NT2/D1 (cell line): Measurements from ENCODE around the gene CDA.

Experiments used
- DNase-seq: peaks from one replicate; pipeline ENCODE4 v3.0.0-alpha.2; 2011; ENCODE audit warnings: low read depth, low spot score
- H3K27me3 ChIP-seq: 2 replicates; pipeline ENCODE4 v1.6.0; 2011; ENCODE audit warnings: mild to moderate bottlenecking; ENCODE audit not compliant: insufficient read length, insufficient read depth
- H3K36me3 ChIP-seq: 2 replicates; pipeline ENCODE4 v1.6.1; 2011; ENCODE audit warnings: mild to moderate bottlenecking, low read length, mixed read lengths; ENCODE audit not compliant: insufficient read depth, insufficient read length
- H3K4me1 ChIP-seq: 2 replicates; pipeline ENCODE4 v1.5.1; 2011; ENCODE audit not compliant: insufficient read depth, insufficient read length
- H3K4me3 ChIP-seq: 2 replicates; pipeline ENCODE4 v1.5.1; 2011; ENCODE audit warnings: low read depth; ENCODE audit not compliant: insufficient read length
- H3K9ac ChIP-seq: 2 replicates; pipeline ENCODE4 v1.6.0; 2011; ENCODE audit warnings: low read depth; ENCODE audit not compliant: insufficient read length
- H3K9me3 ChIP-seq: 2 replicates; pipeline ENCODE4 v1.5.1; 2011; ENCODE audit warnings: mild to moderate bottlenecking, low read length; ENCODE audit not compliant: insufficient read depth
- SUZ12 ChIP-seq: IDR thresholded peaks from 2 replicates; pipeline ENCODE4 v1.6.1; 2011; ENCODE audit not compliant: insufficient read length, insufficient read depth; ENCODE audit errors: extremely low read depth
- YY1 ChIP-seq: IDR thresholded peaks from 2 replicates; pipeline ENCODE4 v1.6.1; 2011; ENCODE audit not compliant: insufficient read length, insufficient read depth
- ZNF274 ChIP-seq: IDR thresholded peaks from 2 replicates; pipeline ENCODE4 v1.6.1; 2011; ENCODE audit warnings: mild to moderate bottlenecking, low read depth, low read length

Gene CDA

DNA sequence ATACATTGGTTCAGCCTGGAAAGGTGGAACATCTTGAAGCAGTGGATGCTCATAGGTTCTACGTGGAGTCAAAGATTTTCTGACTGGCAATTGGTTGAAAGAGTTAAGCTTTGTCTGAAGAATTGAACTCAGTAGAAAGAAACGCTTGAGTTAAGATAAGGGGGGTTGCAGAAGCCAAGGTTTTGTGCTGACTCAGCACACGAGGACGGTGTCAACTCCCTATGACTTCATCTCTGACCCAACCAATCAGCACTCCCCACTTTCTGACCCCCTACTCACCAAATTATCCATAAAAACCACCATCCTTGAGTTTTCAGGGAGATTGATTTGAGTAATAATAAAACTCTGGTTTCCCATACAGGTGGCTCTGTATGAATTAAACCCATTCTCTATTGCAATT, 41.8 kb downstream of the CDA start:
- peaks cover 24% of the 10 kb centered on the region for H3K9me3 ChIP-seq
- no peak overlapping the region for H3K9ac ChIP-seq
- H3K4me3 ChIP-seq = no peak overlapping the region
- no peak for DNase-seq
- no peaks in the 10 kb centered on the region for H3K36me3 ChIP-seq
- TF ChIP-seq ZNF274 (no peak), YY1 (no peak), SUZ12 (no peak)
- no peaks in the 10 kb centered on the region for H3K4me1 ChIP-seq
- H3K27me3 ChIP-seq = no peaks in the 10 kb centered on the region

DNA sequence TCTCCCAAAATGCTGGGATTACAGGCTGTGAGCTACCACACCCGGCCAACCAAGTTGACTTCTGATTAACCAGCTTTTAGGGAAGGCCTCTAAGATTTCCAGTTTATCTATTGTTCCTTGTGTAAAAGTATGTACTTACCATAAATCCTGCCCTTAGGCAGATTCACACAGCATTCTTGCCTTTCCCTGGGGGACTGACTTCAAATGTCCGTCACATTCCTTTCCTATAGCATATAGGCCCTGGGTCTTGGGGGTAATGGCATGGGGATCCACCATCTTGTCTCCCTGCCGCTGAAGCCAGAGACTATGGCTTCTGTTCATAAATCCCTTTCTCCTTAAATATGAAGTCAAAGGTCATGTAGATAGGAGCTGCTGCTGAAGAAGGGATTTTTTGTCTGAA, 43.5 kb downstream of the CDA start:
- TF ChIP-seq SUZ12 (no peak), ZNF274 (no peak), YY1 (no peak)
- Histone ChIP-seq H3K9ac (no peak overlapping the region), H3K4me3 (no peak overlapping the region), H3K36me3 (peaks cover 4% of the 10 kb centered on the region), H3K4me1 (peaks cover 5% of the 10 kb centered on the region), H3K27me3 (no peaks in the 10 kb centered on the region), H3K9me3 (peaks cover 14% of the 10 kb centered on the region)
- DNase-seq = no peak

DNA sequence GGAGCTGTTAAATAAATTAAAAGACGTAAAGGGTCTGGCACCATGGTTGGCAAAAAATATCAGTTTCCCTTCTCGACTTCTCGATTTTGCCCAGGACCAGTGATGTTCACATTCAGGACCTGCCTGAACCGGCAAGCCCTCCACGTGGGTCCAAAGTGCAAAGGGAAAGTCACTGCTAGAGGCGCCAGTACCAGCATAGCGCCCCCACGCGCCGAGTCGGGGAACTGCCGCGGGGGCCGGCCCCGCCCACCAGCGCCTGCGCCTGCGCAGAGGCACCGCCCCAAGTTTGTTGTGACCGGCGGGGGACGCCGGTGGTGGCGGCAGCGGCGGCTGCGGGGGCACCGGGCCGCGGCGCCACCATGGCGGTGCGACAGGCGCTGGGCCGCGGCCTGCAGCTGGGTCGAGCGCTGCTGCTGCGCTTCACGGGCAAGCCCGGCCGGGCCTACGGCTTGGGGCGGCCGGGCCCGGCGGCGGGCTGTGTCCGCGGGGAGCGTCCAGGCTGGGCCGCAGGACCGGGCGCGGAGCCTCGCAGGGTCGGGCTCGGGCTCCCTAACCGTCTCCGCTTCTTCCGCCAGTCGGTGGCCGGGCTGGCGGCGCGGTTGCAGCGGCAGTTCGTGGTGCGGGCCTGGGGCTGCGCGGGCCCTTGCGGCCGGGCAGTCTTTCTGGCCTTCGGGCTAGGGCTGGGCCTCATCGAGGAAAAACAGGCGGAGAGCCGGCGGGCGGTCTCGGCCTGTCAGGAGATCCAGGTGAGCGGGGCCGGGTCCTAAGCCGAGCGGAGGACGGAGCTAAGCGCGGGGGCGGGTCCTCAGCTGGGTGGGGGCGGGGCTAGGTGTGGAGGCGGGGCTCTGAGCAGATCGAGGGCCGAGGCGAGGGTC, 44.5 kb downstream of the CDA start, which contains the start of gene PINK1:
TSS of gene PINK1 (plus strand) at position 269 of the 875 bp plus-strand sequence. CDS start at position 360, 91 bp downstream.
- Histone ChIP-seq H3K36me3 (peaks cover 13% of the 10 kb centered on the region), H3K9ac (peak within 1 kb of the TSS; percentile 74), H3K27me3 (no peaks in the 10 kb centered on the region), H3K4me3 (peak within 1 kb of the TSS; percentile 67), H3K9me3 (peaks cover 4% of the 10 kb centered on the region; the same call in 1 of the 2 replicates), H3K4me1 (peaks cover 5% of the 10 kb centered on the region)
- no peak for TF ChIP-seq SUZ12
- no peak for TF ChIP-seq ZNF274
- TF ChIP-seq YY1 = no peak
- DNase-seq = no peak

DNA sequence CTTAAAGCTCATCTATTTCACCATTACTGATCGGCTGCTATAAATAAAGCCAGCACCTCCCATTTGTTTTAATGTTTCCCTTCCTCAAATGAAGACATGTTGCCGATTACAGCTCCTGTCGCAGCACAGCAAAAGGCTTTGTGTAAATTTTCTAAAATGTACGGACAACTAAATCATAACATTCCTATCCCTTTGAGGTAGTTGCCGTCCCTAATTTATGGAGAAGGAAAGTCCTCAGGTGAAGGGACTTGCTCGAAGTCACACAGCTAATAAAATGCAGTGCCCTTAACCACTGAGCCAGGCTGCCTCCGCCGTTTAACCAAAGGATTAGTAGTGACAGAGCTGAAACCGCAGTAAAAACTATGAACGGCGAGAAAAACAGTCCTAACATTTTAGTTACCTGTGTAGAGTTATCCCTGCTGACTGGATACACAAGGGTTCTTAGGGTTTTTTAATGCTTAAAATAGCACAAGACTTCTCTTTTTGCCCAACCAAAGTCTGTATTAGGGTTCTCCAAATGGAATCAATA, 45.2 kb downstream of the CDA start:
- Histone ChIP-seq H3K36me3 (peaks cover 13% of the 10 kb centered on the region), H3K4me1 (peaks cover 5% of the 10 kb centered on the region), H3K9ac (peak overlapping the region; percentile 38), H3K27me3 (no peaks in the 10 kb centered on the region), H3K9me3 (no peaks in the 10 kb centered on the region), H3K4me3 (peak overlapping the region; percentile 67)
- TF ChIP-seq YY1 (no peak), SUZ12 (no peak), ZNF274 (no peak)
- DNase-seq = no peak

DNA sequence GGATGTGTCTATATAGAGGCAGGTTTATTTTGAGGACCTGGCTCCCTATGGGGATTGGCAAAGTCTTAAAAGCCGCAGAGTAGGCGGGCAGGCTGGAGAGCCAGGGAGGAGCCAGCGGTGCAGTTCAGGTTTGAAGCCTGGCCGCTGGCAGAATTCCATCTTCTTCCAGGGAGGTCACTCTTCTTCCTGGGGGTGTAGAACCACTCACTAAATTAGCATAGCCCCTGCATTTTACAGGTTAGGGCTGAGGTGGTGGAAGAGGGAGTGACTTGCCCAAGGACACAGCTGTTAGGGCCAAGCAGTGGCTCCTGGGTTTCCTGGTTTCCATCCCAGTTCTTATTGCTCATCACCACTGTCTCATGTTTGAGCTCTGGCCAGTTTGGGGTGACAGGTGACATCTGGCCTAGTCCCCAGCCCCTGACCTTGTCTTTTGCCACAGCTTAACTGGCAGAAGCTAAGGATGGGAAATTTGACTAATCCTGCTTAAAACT, 45.7 kb downstream of the CDA start:
- Histone ChIP-seq H3K36me3 (peaks cover 17% of the 10 kb centered on the region), H3K9ac (no peak overlapping the region), H3K4me1 (peaks cover 5% of the 10 kb centered on the region), H3K9me3 (no peaks in the 10 kb centered on the region), H3K4me3 (peak overlapping the region; percentile 67), H3K27me3 (no peaks in the 10 kb centered on the region)
- DNase-seq = no peak
- TF ChIP-seq SUZ12 (no peak), ZNF274 (no peak), YY1 (no peak)

DNA sequence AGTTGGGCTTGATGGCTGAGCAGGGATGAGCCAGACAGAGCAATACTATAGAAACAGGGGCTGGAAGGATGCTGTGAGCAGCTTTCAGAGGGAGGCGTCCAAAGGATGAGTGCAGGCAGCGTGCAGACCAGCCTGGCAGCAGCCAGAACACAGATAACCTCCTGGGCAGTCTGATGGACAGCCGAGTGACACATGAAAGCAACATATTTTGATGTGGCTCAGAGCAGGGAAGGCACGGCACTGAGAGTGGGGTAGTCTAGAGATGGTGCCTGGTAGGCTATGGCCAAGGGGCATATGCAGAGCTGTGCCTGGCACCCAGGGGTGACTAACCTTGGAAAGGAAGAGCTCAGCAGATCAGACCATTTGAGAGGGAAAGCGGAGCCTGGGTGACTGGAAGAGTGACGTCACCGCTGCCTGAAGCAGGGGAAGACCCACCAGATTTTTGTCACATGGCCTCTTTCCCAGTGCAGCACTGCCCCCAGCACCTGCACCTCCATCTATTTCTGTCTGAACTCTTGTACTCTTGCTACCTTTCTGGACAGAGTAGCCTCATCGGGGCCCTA, 48.0 kb downstream of the CDA start:
- Histone ChIP-seq H3K27me3 (no peaks in the 10 kb centered on the region), H3K4me3 (no peak overlapping the region), H3K9ac (no peak overlapping the region), H3K4me1 (peaks cover 12% of the 10 kb centered on the region), H3K36me3 (peaks cover 19% of the 10 kb centered on the region), H3K9me3 (no peaks in the 10 kb centered on the region)
- no peak for TF ChIP-seq SUZ12
- TF ChIP-seq ZNF274 = no peak
- no peak for TF ChIP-seq YY1
- DNase-seq = no peak

DNA sequence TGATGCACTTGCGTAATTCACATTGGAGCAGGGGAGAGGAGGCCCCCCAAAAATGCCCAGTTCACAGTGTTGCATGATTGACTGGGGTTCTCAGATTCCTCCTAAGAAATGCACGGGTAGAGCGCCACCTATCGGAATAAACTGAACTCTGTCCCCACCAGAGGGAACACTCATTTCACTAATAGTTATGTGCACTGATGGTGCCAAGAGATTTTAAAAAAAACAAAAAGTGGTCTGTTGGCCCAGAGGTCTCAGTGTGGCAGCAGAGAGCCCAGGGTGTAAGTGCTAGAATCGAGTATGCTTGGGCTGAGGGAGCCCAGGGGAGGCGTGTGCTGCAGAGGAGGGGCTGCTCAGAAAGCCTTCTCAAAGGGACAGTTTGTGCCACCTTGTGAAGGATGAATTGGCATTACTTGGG, 51.3 kb downstream of the CDA start:
- H3K4me1 ChIP-seq = peaks cover 15% of the 10 kb centered on the region
- TF ChIP-seq SUZ12 = no peak
- TF ChIP-seq ZNF274 = no peak
- TF ChIP-seq YY1 = no peak
- no peak overlapping the region for H3K4me3 ChIP-seq
- H3K36me3 ChIP-seq = peaks cover 28% of the 10 kb centered on the region
- H3K9ac ChIP-seq = no peak overlapping the region
- H3K9me3 ChIP-seq = no peaks in the 10 kb centered on the region
- DNase-seq = no peak
- H3K27me3 ChIP-seq = no peaks in the 10 kb centered on the region
